HepG2 (cell line): ENCODE measurements around the gene VAPB. TPM values are rescaled to one million over a fixed set of nuclear protein-coding genes. Genes with fewer than 3 reads are reported as not detected.

Source experiments
- ATAC-seq: fragments of 200-7000 bp; cut with Tn5 transposase; 3 replicates; pipeline ENCODE4 v1.9.1; 2020; ENCODE audit warnings: mild to moderate bottlenecking, moderate library complexity
- Bru-seq: library from RNA; stranded (reverse); fragments of 400-500 nt; gene quantifications from one replicate; lab custom pipeline; 2021; lab: Mats Ljungman, UMichigan
- BruChase-seq, 2 experiments: library from RNA; stranded (reverse); fragments of 400-500 nt; gene quantifications; one replicate each; lab custom pipeline; 2021; lab: Mats Ljungman, UMichigan
- BruUV-seq: library from RNA; stranded (reverse); fragments of 400-500 nt; replicated peaks from 2 replicates; lab custom pipeline; 2021; lab: Mats Ljungman, UMichigan
- CTCF ChIA-PET: fragments of 300-600 bp; formaldehyde crosslinking; extraction: SDS; loops from one replicate; lab custom pipeline; 2021; ENCODE audit warnings: low total read pairs, inconsistent platforms, low intra/inter-chr PET ratio; lab: Yijun Ruan, JAX
- POLR2A ChIA-PET: fragments of 350-600 bp; sonication (Branson Sonifier 250); formaldehyde crosslinking; loops from one replicate; lab custom pipeline; 2020; ENCODE audit warnings: antibody characterized with exemption, inconsistent platforms; lab: Yijun Ruan, JAX
- DNase-seq: peaks from one replicate; pipeline ENCODE4 v3.0.0-alpha.2; 2015; ENCODE audit warnings: low spot score
- FAIRE-seq: peaks from 3 replicates; lab custom pipeline; 2011; peaks lifted over from hg19 to GRCh38; lab: Jason Lieb, UNC
- H2AFZ ChIP-seq: one replicate; pipeline ENCODE4 v1.6.1; 2011; ENCODE audit warnings: low read length, inconsistent platforms
- H3K27ac ChIP-seq: fragments of 300-600 bp; 3 replicates; pipeline ENCODE4 v1.8.0; 2011; ENCODE audit warnings: mixed run types, mild to moderate bottlenecking, mixed read lengths, low read length, inconsistent platforms; ENCODE audit not compliant: insufficient read depth; ENCODE audit errors: extremely low read length
- H3K27me3 ChIP-seq, 2 experiments: fragments of 200-600 bp in 1 of 2; 2 replicates in 1 of 2; 3 replicates in 1 of 2; pipeline versions ENCODE4 v1.6.0 to v1.8.0; 2011; ENCODE audit warnings: low read length in 2 of 2, mild to moderate bottlenecking in 2 of 2, moderate library complexity in 2 of 2, inconsistent platforms in 1 of 2; ENCODE audit not compliant: insufficient read depth in 2 of 2, control insufficient read depth in 1 of 2
- H3K36me3 ChIP-seq, 2 experiments: fragments of 200-600 bp in 1 of 2; replicated peaks in 1 of 2; 2 replicates in 1 of 2; 3 replicates in 1 of 2; pipeline versions ENCODE4 v1.5.1 to v1.8.0; 2011; ENCODE audit warnings: low read length in 2 of 2, inconsistent platforms in 1 of 2; ENCODE audit not compliant: insufficient read depth in 2 of 2, control insufficient read depth in 1 of 2
- H3K4me1 ChIP-seq: 2 replicates; pipeline ENCODE4 v1.5.1; 2012; ENCODE audit warnings: low read length, inconsistent platforms; ENCODE audit not compliant: insufficient read depth
- H3K4me2 ChIP-seq: 2 replicates; pipeline ENCODE4 v1.6.0; 2011; ENCODE audit warnings: low read depth, low read length, inconsistent platforms
- H3K4me3 ChIP-seq, 3 experiments: fragments of 200-600 bp in 1 of 3; sonication (generic), shearing (Covaris generic) in 1 of 3; replicated peaks in 1 of 3; 2 replicates each; pipeline ENCODE4 v1.5.1; 2011 to 2016; ENCODE audit warnings: low read length in 3 of 3, inconsistent platforms in 2 of 3, low read depth in 2 of 3, mild to moderate bottlenecking in 2 of 3, control low read depth in 1 of 3, mixed read lengths in 1 of 3; ENCODE audit not compliant: insufficient read depth in 1 of 3
- H3K79me2 ChIP-seq: one replicate; pipeline ENCODE4 v1.6.1; 2011; ENCODE audit warnings: low read length, inconsistent platforms; ENCODE audit not compliant: insufficient read depth
- H3K9ac ChIP-seq: 2 replicates; pipeline ENCODE4 v1.6.0; 2011; ENCODE audit warnings: mild to moderate bottlenecking, low read depth, low read length, inconsistent platforms; ENCODE audit not compliant: insufficient read depth
- H3K9me3 ChIP-seq: 2 replicates; pipeline ENCODE4 v1.5.1; 2012; ENCODE audit warnings: mild to moderate bottlenecking, low read length
- H4K20me1 ChIP-seq: 2 replicates; pipeline ENCODE4 v1.6.0; 2011; ENCODE audit warnings: inconsistent platforms, mild to moderate bottlenecking, low read length, moderate library complexity; ENCODE audit not compliant: insufficient read depth
- AKAP8 ChIP-seq: sonication (generic); formaldehyde crosslinking; IDR thresholded peaks from 2 replicates; pipeline ENCODE4 v1.5.1; 2020; ENCODE audit warnings: mild to moderate bottlenecking, missing genetic modification reagents
- ETS1 ChIP-seq: sonication (generic); formaldehyde crosslinking; IDR thresholded peaks from 2 replicates; pipeline ENCODE4 v1.4.0; 2020; ENCODE audit warnings: missing genetic modification reagents
- ETV6 ChIP-seq: sonication (generic); formaldehyde crosslinking; conservative IDR thresholded peaks from 2 replicates; pipeline ENCODE4 v1.4.0; 2020; ENCODE audit warnings: missing genetic modification reagents
- FOXA1 ChIP-seq, 2 experiments: fragments of 450-650 bp in 1 of 2; sonication (generic) in 1 of 2; formaldehyde crosslinking in 1 of 2; IDR thresholded peaks; 2 replicates each; pipeline versions ENCODE4 v1.4.0 to v1.6.1; 2016 to 2020; ENCODE audit warnings: missing genetic modification reagents in 1 of 2
- GABPB1 ChIP-seq: IDR thresholded peaks from 2 replicates; pipeline ENCODE4 v1.6.1; 2016; ENCODE audit warnings: mild to moderate bottlenecking, missing genetic modification reagents, moderate library complexity, missing compliant biosample characterization
- GPBP1L1 ChIP-seq: sonication (generic); formaldehyde crosslinking; IDR thresholded peaks from 2 replicates; pipeline ENCODE4 v1.5.0; 2020; ENCODE audit warnings: mild to moderate bottlenecking, missing genetic modification reagents
- POLR2AphosphoS5 ChIP-seq: IDR thresholded peaks from 2 replicates; pipeline ENCODE4 v1.6.1; 2012; ENCODE audit warnings: low read depth, low read length
- RBM39 ChIP-seq: fragments of 200-400 bp; formaldehyde crosslinking; IDR thresholded peaks from one replicate; pipeline ENCODE4 v1.6.1; 2018; ENCODE audit warnings: antibody characterized with exemption, mild to moderate bottlenecking, low read depth, low read length; ENCODE audit not compliant: poor library complexity, severe bottlenecking
- SNAPC5 ChIP-seq: sonication (generic); formaldehyde crosslinking; IDR thresholded peaks from 2 replicates; pipeline ENCODE4 v1.8.1; 2023; ENCODE audit warnings: mild to moderate bottlenecking, missing genetic modification reagents, borderline replicate concordance
- SP2 ChIP-seq: sonication (generic); formaldehyde crosslinking; IDR thresholded peaks from 2 replicates; pipeline ENCODE4 v1.5.1; 2020; ENCODE audit warnings: mild to moderate bottlenecking, missing genetic modification reagents
- TMF1 ChIP-seq: sonication (generic); formaldehyde crosslinking; IDR thresholded peaks from 2 replicates; pipeline ENCODE4 v1.8.1; 2022; ENCODE audit warnings: low read depth, missing genetic modification reagents
- ZBTB8A ChIP-seq: sonication (generic); formaldehyde crosslinking; IDR thresholded peaks from 2 replicates; pipeline ENCODE4 v1.4.0; 2020; ENCODE audit warnings: mild to moderate bottlenecking, low read depth, missing genetic modification reagents, borderline replicate concordance
- ZNF713 ChIP-seq: sonication (generic); formaldehyde crosslinking; IDR thresholded peaks from 2 replicates; pipeline ENCODE4 v1.4.0; 2020; ENCODE audit warnings: mild to moderate bottlenecking, missing genetic modification reagents
- ZSCAN22 ChIP-seq: sonication (generic); formaldehyde crosslinking; IDR thresholded peaks from 2 replicates; pipeline ENCODE4 v1.4.0; 2020; ENCODE audit warnings: mild to moderate bottlenecking, missing genetic modification reagents
- WGBS: methylation state at CpG from one replicate; pipeline ENCODE4 v1.1.6; 2017; ENCODE audit warnings: low lambda C conversion rate; 5-methylcytosine and 5-hydroxymethylcytosine counted together
- in situ Hi-C: cut with HindIII; loops from 2 replicates; pipeline ENCODE4 v1.10.0; 2017; ENCODE audit warnings: low pct_unique_long_range_greater_than_20kb; ENCODE audit not compliant: extremely low pct_ligation_motif_present
- intact Hi-C: fragments of 100-400 bp; cut with micrococcal nuclease; formaldehyde crosslinking; loops from one replicate; pipeline ENCODE4 v1.10.0; 2022; ENCODE audit not compliant: unreplicated experiment
- long read RNA-seq, 2 experiments: library from RNA in 1 of 2; library from polyadenylated mRNA in 1 of 2; stranded (forward) in 1 of 2; unstranded in 1 of 2; transcript quantifications; one replicate each; pipeline ENCODE4 v2.0.0, GENCODE V29; 2019 to 2022
- polyA minus RNA-seq, 3 experiments: library from RNA; depleted of rRNA, polyadenylated mRNA; stranded (reverse); fragments of >200 nt; gene quantifications; 2 replicates each; pipeline ENCODE4 v1.2.3, GENCODE V29; 2011; ENCODE audit warnings: low replicate concordance in 1 of 3
- polyA plus RNA-seq, 8 experiments: library from polyadenylated mRNA; depleted of rRNA in 3 of 8; stranded (reverse) in 7 of 8; unstranded in 1 of 8; fragments of >200 nt; fragmentation: Illumina TruSeq in 4 of 8; extraction: Trizol in 4 of 8; gene quantifications; 2 replicates each; pipeline versions ENCODE4 v1.2.1 to v1.2.3, GENCODE V29; 2011 to 2016; ENCODE audit warnings: low read depth in 4 of 8, missing spikeins in 1 of 8, mixed read lengths in 1 of 8; ENCODE audit not compliant: insufficient read depth in 1 of 8
- total RNA-seq, 5 experiments: library from RNA; depleted of rRNA; stranded (reverse); fragments of >200 nt; fragmentation: Illumina TruSeq; extraction: Trizol; gene quantifications; 2 replicates each; pipeline ENCODE4 v1.2.3, GENCODE V29; 2016; ENCODE audit warnings: low read depth in 1 of 5

Gene VAPB
- total RNA-seq (2016; rRNA removed; fragmentation: Illumina TruSeq; extraction: Trizol) = 18.6 and 39.5 TPM in 2 replicates
- 8.4 and 10.3 TPM in 2 replicates for total RNA-seq (2016; cell fraction: cytosol; rRNA removed; fragmentation: Illumina TruSeq; extraction: Trizol; ENCODE audit: low read depth)
- 17.8 and 34.8 TPM in 2 replicates for total RNA-seq (2016; cell fraction: insoluble cytoplasmic fraction; rRNA removed; fragmentation: Illumina TruSeq; extraction: Trizol)
- 22.3 and 22.4 TPM in 2 replicates for total RNA-seq (2016; cell fraction: membrane; rRNA removed; fragmentation: Illumina TruSeq; extraction: Trizol)
- total RNA-seq (2016; cell fraction: nucleus; rRNA removed; fragmentation: Illumina TruSeq; extraction: Trizol) = 26.5 and 27.8 TPM in 2 replicates
- 40.5 and 48.5 TPM in 2 replicates for polyA plus RNA-seq (2011; rRNA removed)
- 28.8 and 43.5 TPM in 2 replicates for polyA plus RNA-seq (2011; cell fraction: cytosol; rRNA removed)
- 25.8 and 29.7 TPM in 2 replicates for polyA plus RNA-seq (2011; cell fraction: nucleus; rRNA removed)
- polyA plus RNA-seq (2012) = 65.3 and 69.0 TPM in 2 replicates
- 10.2 and 12.1 TPM in 2 replicates for polyA plus RNA-seq (2016; cell fraction: cytosol; fragmentation: Illumina TruSeq; extraction: Trizol; ENCODE audit: low read depth)
- 58.7 and 72.2 TPM in 2 replicates for polyA plus RNA-seq (2016; cell fraction: insoluble cytoplasmic fraction; fragmentation: Illumina TruSeq; extraction: Trizol; ENCODE audit: low read depth)
- polyA plus RNA-seq (2016; cell fraction: membrane; fragmentation: Illumina TruSeq; extraction: Trizol; ENCODE audit: low read depth) = 23.4 and 25.9 TPM in 2 replicates
- 58.8 and 66.1 TPM in 2 replicates for polyA plus RNA-seq (2016; cell fraction: nucleus; fragmentation: Illumina TruSeq; extraction: Trizol; ENCODE audit: insufficient read depth, low read depth)
- 31.5 and 42.0 TPM in 2 replicates for polyA minus RNA-seq (2011; rRNA and poly(A)+ RNA removed; ENCODE audit: low replicate concordance)
- polyA minus RNA-seq (2011; cell fraction: cytosol; rRNA and poly(A)+ RNA removed) = 26.7 and 39.2 TPM in 2 replicates
- polyA minus RNA-seq (2011; cell fraction: nucleus; rRNA and poly(A)+ RNA removed) = 50.6 and 58.1 TPM in 2 replicates
- Bru-seq, nascent RNA = percentile 93 among the genes with signal in this experiment
- percentile 88 among the genes with signal in this experiment for BruChase-seq, experiment 1, labeled RNA remaining after a 6-hour chase
- BruChase-seq, experiment 2, labeled RNA remaining after a 2-hour chase = percentile 89 among the genes with signal in this experiment
- long read RNA-seq, experiment 1, full-length matches to known transcripts = 28 of 38 reads
- long read RNA-seq, experiment 1, partial matches to known transcripts = 2 of 38 reads
- long read RNA-seq, experiment 1, other reads (novel, unspliced or antisense) = 8 of 38 reads
- long read RNA-seq, experiment 2, full-length matches to known transcripts = 70 of 159 reads
- long read RNA-seq, experiment 2, partial matches to known transcripts = 65 of 159 reads
- long read RNA-seq, experiment 2, other reads (novel, unspliced or antisense) = 24 of 159 reads

- WGBS = under 1% methylated on average over 20 of the region's 51 CpGs
- POLR2A ChIA-PET = interaction anchor here (0.7 to 1.5 kb wide), 25 partner anchors 8 to 828 kb away, joined by 3 to 11 read pairs (median 4); partner anchors contain the start of genes ATP5F1E, PCK1 and STX16
- ATAC-seq = peak; percentile 99
- TF ChIP-seq POLR2AphosphoS5 (peak; percentile 76), ZSCAN22 (no peak), FOXA1 (IDR thresholded peaks at IDR 0.05) (no peak), FOXA1 (CRISPR knock-in tag; IDR thresholded peaks at IDR 0.05) (peak; percentile 71), AKAP8 (CRISPR knock-in tag) (no peak), SP2 (CRISPR knock-in tag) (peak; percentile 75), SNAPC5 (CRISPR knock-in tag) (0 out of 2 replicates have a peak, but pooled peaks have one; percentile 43), ZBTB8A (CRISPR knock-in tag) (no peak), TMF1 (CRISPR knock-in tag) (peak; percentile 90), ETS1 (CRISPR knock-in tag) (0 out of 2 replicates have a peak, but pooled peaks have one; percentile 49), GPBP1L1 (CRISPR knock-in tag) (no peak), ETV6 (CRISPR knock-in tag) (peak; percentile 76; the same call in 1 of the 2 replicates), ZNF713 (peak; percentile 44), RBM39 (peak; percentile 9), GABPB1 (CRISPR knock-in tag) (peak; percentile 92)
Observed at GRCh38 chr20:58388882-58389323, at the start of gene VAPB. VAPB (plus strand) TSS chr20:58389229; CDS start chr20:58389460, 231 bp downstream.

More at GRCh38 chr20:58388882-58389323, at the start of gene VAPB:
- H3K79me2 ChIP-seq = peaks cover 46% of the 10 kb centered on the region
- peak within 1 kb of the TSS; percentile 98 for H3K4me2 ChIP-seq
- DNase-seq = peak; percentile 95
- H3K9ac ChIP-seq = peak within 1 kb of the TSS; percentile 95
- H3K4me3 ChIP-seq = peak within 1 kb of the TSS; percentile 77 to 95 (median 88)
- CTCF ChIA-PET = no interaction called here
- H3K27ac ChIP-seq = peak within 1 kb of the TSS; percentile 85
- 0 out of 2 replicates have a peak, but pooled peaks cover 5% of the 10 kb centered on the region for H4K20me1 ChIP-seq
- no peaks in the 10 kb centered on the region for H3K9me3 ChIP-seq
- no TSS peak for BruUV-seq
- intact Hi-C loops = loop anchor here (1.0 to 5.0 kb wide), 4 partner anchors 19 to 142 kb away; partner anchors contain the start of gene RAB22A
- in situ Hi-C loops = no loop called here
- peaks cover 43% of the 10 kb centered on the region for H3K4me1 ChIP-seq
- H3K27me3 ChIP-seq = no peaks in the 10 kb centered on the region
- peaks cover 4 to 16% of the 10 kb centered on the region in 2 experiments; a peak in 4 of 5 replicates for H3K36me3 ChIP-seq
- no peak for FAIRE-seq
- H2AFZ ChIP-seq = peak within 1 kb of the TSS; percentile 93
